ENCODE results near the gene GPC6.
"Not testable (repeated sequence)": the region's sequence is repeated elsewhere in the genome, so short reads cannot be mapped to it uniquely, and the experiment has no call there.

GPC6 gene

DNA sequence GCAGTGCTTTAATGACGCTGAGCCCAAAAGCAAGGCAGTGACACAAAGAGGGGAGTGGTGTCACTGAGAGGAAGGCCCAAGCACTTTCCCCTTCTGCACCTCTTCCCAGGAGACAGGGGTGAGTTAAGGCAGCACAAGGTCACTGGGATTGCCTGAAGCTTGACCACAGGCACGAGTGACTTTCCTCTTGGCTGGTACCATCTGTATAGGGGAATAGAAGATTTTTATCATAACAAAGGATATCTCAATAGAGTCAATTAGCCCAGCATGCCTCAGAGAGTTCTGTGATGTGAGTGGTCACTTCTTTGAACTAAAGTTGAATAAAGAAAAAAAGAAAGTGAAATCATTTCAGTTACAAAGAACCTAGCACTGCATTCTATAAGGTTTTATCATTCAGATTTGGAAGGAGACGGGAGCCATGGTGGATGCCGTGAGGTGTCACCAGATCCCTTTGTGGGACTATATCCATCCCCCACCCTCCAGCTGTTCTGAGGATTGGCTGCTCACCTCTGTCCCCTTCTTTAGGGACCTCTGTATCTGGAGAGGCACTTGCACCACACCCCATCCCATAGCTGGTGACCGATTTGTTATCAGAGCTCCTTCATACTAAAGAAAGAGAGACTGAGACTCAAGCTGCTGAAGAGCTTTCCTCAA is 961.7 kb downstream of the GPC6 start:
- no peak for FAIRE-seq

DNA sequence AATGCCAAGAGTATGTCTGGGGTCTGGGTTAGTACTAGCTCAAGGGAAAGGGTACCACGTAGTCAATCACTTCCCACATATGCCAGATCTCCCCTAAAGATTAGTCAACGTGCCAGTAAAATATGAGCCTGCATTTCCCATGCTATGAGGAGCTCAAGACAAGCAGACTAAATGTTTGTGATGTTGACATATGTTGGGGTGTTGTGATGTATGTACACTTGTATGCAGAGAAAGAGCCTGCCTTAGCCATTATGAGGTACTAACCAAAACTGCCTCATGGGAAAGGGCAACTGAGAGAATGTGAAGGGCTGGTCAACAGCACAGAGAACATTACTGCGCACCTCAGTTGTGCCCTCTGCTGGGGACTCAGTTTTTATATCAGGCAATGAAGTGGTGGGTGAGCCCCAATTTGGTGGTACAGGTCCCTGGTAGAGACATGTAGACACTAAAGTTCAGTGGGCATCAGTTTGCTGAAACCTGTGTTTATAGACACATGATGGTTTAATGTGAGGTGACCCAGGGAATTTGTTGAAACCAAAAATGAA is 965.9 kb downstream of the GPC6 start:
- FAIRE-seq, result no peak

DNA sequence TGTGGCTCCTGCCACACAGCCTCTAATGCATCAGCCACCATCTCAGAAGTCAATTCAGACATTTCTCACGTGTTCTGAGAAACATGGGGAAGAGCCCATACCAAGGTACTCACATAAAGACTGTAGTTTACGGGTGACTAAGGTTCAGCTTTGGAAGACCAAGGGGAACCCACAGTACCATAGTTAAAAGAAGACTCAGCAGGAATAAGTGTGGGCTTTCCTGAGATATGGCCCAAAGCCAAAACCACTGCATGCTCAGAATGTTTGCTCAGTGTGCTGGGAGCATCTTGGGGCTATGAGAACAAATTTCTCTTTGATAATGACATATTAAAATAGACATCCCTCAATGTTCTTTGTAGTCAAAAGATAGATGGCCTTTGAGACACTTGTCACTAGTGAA is 969.1 kb downstream of the GPC6 start:
- no peak for FAIRE-seq

DNA sequence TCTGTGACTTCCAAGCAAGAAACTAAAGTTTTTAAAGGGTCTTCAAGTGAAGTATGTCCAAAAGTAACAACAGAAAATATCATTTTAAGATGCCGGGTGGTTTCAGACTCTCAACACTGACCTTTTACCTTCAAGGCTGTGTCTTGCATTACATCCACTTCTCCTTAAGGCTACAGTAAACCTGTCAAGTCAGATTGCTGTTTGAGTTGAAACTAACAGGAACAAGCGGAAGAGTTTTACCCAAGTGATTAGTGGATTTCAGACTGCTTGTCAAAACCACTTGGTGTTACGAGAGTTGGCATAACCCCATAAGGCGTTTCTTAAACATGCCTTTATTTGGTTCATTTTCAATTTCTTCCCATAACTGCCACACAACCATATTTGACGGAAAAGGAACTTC is 969.8 kb downstream of the GPC6 start:
- FAIRE-seq, result no peak

DNA sequence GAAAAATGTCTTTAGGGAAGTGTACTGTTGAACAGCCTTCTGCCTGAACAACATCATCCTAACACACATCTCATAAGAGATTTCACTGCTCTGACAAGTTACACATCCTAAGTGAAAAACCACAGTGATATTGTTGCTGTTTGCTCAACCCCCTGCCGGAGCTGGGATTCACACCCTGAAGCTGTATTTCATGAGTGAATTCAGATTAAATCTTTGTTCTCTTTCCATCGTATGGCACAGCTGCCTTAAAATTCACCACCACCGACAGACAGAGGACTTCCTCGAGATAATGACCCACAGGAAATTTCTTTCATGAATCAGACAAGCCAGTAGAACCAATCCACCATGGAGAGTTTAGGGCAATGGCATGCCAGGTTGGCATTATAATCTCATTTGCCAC is 972.1 kb downstream of the GPC6 start:
- no peak for FAIRE-seq

DNA sequence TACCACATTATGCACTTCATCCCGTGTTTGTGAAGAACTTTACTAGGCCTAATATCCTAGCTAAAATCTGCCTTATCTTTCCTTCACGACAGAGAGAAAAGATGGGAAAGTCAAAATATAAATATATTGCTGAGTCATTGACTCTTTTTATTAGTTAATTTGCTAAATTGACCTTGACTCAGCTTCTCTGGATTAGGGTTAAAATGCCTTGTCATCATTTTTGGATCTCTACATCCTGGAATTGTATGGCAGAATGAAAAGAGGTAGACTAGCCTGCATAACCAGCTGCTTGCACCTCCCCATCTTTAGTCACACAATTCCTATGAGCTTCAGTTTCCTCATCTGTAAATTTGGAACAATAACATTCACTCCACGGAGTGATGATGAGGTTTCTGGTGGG is 972.5 kb downstream of the GPC6 start:
- no peak for FAIRE-seq

DNA sequence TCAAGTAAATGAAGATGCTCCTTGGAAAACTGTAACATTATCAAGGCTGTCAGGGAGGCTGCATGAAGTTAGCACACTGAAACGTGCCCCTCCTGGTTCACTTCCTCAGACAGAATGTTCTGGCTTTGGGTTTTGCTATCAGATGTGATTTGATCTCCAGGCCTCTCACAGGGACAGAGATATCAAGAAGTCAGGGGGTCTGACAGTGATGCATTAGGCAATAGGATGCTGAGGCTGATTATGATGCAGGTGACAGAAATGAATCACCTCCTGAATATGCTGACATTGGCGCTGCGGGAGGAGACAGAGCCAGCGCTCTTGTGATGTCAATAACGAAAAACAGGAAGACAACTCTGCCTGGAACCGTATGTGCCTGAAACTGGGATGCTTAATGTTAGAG is 974.4 kb downstream of the GPC6 start:
- no peak for FAIRE-seq

DNA sequence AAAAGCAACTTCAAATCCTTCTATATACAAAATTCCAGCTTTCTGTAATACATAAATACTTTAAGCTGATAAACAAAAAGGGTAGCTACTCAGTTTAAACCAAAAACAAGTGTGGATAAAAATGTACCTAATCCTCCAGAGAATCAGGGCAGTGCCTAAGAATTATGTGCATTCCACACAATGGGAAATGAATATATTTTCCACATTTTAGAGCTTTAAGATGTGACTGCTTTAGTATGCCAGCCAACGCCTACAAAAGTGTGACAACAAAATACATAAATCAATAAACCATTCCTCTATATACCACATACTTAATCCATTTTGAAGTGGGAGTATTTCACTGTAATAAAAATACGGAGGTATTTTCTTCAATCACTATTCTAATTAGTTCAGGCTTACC is 977.6 kb downstream of the GPC6 start:
- no peak for FAIRE-seq

DNA sequence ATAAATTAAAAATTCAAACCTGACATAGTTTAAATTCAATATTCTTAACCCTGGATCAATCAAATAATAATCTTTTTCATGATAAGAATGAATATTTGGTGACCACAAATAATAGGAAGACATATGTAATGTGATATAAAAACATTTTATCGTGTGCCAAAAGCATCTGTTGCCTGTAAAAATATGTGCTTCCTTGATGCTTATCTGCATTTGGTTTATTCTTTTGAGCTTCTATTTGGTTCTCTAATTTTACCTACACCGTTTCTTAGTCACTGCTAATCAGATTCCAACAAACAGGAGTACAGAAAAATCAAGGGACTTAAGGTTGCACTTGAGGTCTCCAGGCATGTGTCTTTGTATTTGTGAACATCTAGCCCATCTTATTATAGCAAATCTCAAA is 978.3 kb downstream of the GPC6 start:
- no peak for FAIRE-seq

DNA sequence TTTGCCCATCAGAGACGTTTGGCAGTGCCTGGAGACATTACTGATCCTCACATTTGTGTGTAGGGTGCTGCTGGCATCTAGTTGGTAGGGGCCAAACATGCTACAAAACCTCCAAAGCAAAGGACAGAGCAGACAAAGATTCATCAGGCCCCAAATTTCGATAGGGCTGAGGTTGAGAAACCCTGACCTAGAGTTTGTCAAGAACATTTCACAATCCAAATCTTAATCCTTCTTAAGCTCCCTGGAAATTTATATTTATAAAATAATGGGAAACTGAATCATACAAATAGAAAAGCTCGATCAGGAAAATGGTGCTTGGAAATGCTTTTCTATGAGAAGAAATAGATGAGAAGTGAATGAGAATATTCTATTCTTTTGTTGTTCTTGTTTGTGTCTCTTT is 979.3 kb downstream of the GPC6 start:
- FAIRE-seq, result no peak

DNA sequence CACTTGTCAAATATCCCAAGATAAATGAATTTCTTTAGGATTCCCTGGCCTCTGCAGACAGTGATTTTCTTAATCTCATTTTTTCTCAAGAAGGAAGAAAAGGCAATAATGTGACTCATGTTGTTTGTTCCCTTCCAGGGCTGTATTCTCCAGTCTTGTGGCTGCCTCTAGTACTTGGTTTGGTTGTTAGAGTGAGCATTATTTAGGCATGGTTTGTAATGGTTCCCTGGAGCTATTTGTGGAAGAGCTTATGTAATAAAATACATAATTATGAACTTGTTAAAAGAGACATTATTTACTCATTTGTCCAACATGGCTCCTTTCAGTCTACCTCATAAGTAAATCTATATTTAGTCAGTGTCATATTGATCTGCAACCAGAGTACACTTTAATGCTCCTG is 982.5 kb downstream of the GPC6 start:
- FAIRE-seq, result no peak

DNA sequence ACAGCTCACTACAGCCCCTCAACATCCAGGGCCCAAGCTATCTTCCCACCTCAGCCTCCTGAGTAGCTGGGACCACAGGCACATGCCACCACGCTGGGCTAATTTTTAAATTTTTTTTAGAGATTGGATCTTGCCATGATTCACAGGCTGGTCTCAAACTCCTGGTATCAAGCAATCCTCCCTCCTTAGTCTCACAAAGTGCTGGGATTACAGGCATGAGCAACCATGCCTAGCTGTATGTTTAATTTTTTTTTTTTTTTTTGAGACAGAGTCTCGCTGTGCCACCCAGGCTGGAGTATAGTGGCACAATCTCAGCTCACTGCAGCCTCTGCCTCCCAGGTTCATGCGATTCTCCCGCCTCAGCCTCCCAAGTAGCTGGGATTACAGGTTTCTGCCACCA is 983.3 kb downstream of the GPC6 start:
- not testable (repeated sequence) for FAIRE-seq

DNA sequence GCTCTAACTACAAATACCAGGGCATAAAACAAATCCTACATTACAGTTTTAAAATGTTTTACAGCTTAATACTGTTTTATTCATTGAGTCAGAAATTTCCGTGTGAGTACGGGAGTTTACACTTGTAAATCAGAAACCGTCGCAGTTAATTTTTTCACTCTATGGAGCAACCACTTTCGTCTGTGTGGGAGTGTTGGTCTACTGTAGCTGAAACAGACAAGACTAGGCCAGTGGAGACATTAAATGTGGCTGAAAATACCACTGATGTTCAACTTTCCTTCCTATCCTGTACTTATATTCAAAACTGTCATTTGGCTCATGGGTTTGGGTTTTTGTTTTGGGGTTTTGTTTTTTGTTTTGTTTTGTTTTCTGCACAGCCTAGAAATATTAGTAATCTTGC is 984.2 kb downstream of the GPC6 start:
- no peak for FAIRE-seq

DNA sequence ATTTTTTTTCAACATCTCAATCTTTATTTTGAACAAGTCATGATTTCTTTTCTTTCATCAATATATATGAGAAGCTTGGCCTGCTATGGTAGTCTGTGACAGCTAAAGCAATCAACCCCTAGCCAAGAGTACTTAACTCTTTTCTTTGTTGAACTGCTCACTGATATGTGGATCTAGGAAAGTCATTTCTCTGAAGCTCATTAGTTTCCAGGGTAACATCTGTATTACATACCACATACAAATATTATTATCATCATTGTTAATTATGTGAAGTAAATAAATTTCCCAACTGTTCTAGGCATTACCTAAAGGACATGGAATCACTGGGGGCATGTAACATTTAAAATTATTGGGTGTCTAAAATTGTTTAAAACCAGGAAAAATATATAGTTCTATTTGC is 985.6 kb downstream of the GPC6 start:
- FAIRE-seq, result no peak

DNA sequence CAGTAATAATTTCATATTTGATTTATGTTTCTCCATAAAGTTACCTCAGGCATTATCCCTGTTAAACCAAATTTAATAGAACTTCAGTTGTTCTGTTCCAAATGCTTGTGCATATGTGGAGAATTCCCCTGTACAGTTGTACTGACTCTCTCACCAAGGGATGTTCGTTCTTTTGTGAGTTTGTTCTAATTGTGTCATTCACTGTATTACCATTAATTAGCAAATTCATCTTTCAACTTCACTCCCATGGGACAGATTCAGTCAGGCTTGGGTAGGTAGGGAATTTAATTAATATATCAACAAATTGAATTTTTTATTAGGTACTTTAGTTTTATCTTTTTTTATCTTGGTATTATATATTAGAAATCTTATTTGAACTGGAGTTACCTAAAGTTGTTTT is 987.5 kb downstream of the GPC6 start:
- no peak for FAIRE-seq

DNA sequence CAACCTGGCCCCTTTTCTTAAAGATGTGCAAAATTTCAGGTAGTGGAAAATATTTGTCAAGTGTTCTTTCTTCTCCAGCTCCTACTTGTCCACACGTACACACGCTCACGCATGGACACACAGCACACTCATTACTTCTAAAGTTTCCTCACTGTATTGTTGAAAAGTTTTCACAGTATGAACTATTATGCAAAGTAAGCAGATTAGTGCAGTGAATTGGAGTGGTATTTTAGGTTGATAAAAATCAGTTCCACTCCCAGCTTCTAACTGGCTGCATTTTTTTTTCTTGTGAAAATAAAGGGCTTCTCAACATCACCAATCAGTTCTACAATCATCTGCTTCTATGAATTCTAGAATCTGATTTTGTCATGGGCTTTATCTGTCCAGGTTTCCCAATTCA is 988.4 kb downstream of the GPC6 start:
- FAIRE-seq, result no peak

DNA sequence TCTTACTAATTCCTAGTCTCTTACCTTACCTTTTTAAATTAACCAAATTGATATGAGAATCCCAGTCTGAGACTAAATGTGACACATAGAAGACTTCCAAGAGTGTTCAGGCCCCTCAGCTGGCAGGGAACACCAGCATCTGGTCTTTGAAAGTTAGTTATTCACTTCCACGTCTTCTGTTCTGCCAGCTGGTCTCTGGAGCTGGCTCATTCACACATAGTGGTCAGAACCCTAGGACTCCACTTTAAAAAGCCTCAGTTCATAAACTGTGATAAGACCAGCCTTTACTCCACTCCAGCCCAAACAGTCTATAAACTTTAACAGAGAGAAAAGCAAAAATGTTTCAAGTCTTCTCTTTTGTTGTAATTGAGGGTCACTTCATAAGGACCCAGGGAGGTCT is 989.9 kb downstream of the GPC6 start:
- no peak for FAIRE-seq

DNA sequence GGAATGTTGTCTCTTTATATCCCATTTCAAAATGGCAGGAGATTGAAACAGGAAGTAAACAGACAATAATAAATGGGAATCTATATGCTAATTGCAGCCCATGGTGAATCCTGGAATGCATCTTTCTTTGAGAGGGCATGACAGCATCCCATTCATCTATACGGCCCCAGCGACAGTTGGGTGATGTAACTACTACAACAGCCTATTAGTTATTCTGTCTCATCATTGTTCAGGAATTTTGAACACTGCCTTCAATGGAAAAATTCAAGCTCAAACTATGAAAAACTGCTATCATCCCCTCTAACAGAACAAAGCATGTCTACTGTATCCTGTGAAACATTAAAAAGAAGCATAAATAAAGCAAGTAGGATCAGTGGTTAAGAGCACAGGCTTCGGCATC is 990.8 kb downstream of the GPC6 start:
- FAIRE-seq, result no peak

DNA sequence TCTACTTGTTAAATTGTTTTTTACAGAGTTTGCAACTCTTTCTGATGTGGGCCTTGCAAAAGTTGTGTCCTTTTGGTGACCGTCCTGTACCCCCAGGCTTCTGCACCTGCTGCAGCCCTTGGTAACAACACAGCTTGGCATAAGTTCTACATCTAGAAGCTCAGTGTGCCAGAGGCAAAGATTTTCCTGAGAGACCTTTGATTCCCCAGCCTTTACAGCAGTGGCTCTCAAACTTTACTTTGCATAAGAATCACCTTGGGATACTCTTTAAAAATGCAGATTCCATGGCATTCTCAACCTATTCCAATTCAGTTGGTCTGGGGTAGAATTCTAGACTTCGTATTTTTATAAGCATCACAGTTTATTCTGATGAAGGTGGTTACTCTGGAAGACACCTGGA is 991.9 kb downstream of the GPC6 start:
- no peak for FAIRE-seq

DNA sequence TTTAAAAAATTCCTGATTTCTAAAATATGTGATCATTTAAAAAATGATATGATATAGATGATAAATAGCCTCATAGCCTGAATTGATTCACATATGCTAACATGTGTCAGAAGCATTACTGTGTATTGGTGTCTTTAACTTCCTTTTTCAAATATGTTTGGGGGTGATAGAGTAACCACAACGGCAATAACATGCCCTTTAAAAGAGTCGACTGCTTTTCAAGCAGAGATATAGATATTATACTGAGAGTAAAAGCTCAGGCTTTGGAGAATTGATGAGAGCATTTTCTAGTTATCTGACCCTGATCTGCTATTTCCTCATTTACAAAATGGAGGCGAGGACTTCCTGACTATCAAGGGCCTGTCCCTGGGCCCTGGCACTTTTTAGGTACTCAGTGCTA is 992.3 kb downstream of the GPC6 start:
- FAIRE-seq, result no peak

DNA sequence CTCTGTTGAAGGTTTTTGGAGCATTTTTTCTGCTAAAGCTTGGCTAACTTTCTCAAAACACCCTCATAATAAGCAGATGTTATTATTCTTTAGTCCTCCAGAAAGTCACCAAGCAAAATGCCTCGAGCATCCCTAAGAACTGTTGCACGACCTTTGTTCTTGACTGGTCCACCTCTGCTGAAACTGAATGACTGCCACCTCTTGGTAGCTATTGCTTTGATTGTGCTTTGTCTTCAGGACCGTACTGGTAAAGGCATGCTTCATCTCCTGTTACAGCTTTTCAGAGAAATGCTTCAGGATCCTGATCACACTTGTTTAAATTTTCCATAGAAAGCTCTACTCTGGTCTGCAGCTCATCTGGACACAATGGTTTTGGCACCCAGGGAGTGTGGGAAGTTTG is 998.1 kb downstream of the GPC6 start:
- FAIRE-seq, result no peak

DNA sequence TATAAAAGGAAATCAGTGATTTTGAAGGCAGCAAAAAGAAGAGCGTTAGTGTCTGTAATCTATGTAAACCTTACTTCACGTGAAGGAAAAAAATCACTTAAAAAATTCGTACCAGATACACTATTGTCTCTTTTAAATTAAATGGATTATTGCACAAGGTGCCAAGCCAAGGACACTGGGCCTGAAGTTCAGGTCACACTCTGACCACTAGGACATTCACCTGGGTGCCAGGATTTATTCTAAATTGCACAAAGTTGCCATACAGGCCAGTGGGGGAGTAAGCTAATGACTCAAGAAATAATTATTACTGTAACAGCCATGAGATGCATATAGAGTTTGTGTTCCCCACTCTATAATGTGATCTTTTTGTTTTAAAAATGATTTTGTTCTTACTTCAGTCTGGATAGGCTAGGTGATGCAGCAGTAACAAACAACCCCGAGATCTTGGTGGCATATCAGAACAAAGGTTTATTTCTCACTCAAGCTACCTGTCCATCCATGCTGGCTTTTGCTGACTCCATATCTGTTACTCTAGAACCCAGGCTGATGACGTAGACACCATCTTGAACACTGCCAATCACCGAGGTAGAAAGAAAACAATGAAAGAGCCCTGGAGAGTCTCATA is 1000.8 kb downstream of the GPC6 start:
- no peak for FAIRE-seq

DNA sequence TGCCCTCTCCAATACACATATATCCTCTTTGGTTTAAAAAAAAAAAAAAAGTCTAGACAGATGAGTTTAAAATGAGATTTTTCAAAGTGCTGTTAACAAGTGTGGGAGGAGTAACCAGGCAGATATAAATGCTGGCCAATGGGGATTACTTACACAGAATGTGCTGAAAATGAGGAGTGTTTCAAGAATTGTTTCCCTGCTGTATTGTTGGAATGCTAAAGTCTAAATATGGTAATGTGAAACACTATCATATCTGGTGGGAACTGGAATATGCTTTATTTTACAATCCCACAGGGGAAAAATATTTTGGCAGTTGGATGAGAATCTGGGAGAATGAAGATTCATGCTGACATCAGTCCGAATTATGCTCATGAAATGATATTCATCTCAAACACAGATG is 1002.2 kb downstream of the GPC6 start:
- FAIRE-seq, result peak; percentile 46

DNA sequence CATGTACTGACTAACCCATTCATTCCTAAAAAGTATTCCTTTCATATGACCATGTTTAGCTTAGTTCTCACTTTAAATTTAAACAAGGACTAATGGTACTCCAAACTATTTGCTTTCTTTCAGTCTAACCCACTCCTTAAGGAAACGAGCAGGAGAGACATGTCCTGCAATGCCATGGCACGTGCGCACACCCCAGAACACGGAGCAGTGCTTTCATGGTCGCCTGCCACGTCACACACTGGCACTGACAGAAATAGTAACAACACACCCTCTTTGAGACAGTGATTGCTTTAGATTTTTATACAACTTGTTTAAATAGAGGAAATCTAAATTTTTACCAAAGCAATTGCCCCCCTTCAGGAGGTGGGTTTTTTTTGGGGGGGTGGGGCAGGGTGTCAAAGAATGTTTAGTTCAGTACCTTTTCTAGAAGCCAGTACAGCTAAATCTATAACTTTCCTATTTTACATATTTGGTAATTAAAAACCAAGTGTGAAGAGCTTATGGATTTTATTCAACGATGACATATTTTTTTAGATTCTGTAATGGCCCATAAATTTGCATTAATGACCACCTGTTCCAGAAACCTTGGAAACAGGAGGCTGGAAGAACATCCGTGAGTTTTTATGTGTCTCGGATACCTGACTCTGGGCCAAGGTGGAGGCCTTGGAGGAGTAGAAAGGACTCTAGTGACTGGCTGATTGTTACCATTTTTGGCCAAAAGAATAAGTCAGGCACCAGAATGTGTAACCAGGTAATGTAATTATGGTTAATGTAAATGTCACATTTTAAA is 1005.7 kb downstream of the GPC6 start:
- no peak for FAIRE-seq
